ENCODE measurements around the gene NKX1-1.

Gene NKX1-1

DNA sequence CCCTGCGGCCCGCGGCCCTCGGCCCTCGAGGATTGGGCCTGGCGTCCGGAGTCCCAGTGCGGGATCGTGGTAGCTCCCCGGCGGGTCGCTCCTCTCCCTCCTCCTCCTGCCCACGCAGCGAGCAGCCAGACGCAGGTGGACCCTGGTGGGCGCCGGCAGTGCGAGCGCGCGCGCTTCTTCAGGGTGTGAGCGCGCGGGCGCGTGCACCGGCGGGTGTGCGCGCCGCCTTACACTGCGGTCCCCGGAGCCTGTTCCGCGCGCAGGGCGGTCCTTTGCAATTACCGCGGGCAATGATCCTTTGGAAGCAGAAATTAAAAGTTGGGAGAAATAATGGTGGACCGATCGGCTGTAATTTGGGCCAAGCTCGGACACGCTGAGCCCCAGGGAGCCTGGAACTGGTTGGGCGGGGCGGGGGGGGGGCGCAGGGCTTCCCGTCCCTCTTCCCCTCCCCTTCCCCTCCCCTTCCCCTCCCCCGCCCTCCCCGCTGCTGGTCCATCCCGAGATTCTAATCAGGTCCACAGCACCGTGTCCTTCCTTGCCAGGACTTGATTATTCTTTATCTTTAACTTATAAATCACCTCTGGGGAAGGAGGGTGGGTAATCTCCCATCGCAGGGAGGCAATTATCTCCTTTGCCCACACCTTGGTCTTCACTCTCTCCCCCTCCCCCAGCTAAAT, 1.6 kb upstream of the NKX1-1 start:
- Histone ChIP-seq H3K36me3 (ENCODE audit: control insufficient read depth, insufficient read depth, low read length) (no peaks in the 10 kb centered on the region), H3K9ac (ENCODE audit: low read depth, low read length) (no peak overlapping the region), H3K4me3 (ENCODE audit: low read depth, low read length) (peak overlapping the region; percentile 32), H3K9me3 (ENCODE audit: control insufficient read depth, insufficient read depth, low read length) (no peaks in the 10 kb centered on the region), H3K4me1 (ENCODE audit: control insufficient read depth, insufficient read depth, low read length) (no peaks in the 10 kb centered on the region), H3K27me3 (ENCODE audit: control insufficient read depth, insufficient read depth, low read length) (peaks cover 89% of the 10 kb centered on the region)

DNA sequence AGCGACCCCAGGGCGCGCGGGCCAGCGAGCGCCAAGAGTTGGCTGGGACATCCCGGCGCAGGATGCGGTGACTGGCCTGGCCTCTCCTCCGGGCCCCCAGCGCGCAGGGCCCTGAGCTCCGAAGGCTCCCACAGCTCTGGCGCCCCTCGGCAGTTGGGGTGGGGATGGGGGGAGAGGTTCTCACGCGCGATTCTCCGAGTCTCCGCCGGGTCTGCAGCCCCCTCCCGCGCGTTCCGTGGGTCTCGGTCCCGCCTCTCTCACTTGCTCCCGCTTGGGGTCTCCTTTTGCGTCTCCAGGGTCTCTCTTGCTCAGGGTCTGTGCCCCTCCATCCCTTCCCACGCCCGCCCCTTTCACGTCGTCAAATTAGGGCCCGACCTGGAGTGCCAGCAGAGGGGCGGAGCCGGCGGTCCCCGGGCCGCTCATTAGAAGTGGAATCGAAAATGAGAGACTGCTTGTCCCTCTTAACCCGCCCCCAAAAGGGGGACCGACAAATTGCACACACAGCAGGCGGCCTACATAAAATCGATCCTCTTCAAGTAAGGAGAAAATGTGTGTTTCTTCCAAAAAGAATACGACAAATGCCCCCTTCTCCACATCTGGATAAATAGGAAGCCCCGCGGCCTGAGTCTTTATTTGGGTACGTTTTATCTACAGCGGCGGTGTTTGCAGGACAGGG, 877 bp upstream of the NKX1-1 start:
- Histone ChIP-seq H3K4me3 (ENCODE audit: low read depth, low read length) (peak overlapping the region; percentile 32), H3K27me3 (ENCODE audit: control insufficient read depth, insufficient read depth, low read length) (peaks cover 86% of the 10 kb centered on the region), H3K36me3 (ENCODE audit: control insufficient read depth, insufficient read depth, low read length) (no peaks in the 10 kb centered on the region), H3K9me3 (ENCODE audit: control insufficient read depth, insufficient read depth, low read length) (no peaks in the 10 kb centered on the region), H3K9ac (ENCODE audit: low read depth, low read length) (no peak overlapping the region), H3K4me1 (ENCODE audit: control insufficient read depth, insufficient read depth, low read length) (no peaks in the 10 kb centered on the region)

DNA sequence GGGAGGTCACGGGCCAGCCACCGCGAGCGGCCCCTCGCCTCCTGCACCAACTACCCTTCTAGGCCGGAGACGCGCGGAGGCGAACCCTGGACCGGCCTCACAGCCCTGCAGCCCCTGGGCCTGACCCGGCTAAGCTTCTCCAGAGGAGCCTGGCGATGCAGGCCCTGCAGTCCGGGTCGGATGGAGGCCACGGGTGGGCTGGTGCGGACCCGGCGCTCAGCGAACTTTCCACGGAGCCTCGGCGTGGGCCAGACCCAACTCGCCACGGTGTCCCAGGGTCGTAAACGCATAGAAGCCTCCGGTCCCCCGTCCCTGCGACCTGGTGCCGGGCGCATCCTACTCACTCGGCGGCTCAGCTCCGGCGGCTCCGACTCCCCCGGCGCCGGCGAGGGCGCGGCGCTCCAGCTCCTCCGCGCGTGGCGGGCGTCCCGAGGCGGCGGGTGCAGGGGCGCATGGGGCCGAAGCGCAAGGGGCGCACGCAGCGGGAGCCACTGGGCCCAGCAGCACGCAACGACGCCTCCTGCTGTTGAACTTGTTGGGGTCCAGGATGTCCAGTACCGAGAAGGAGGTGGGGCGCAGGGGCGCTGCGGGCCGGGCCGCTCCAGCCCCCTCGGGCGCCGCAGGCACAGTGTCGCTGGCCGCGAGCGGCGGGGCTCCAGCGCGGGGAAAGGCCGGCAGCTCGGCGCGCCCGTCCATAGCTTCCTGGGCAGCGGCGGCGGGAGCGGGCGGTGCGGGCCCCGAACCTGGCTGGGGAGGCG, 427 bp downstream of the NKX1-1 start:
- peaks cover 83% of the 10 kb centered on the region for H3K27me3 ChIP-seq (ENCODE audit: control insufficient read depth, insufficient read depth, low read length)
- no peaks in the 10 kb centered on the region for H3K9me3 ChIP-seq (ENCODE audit: control insufficient read depth, insufficient read depth, low read length)
- no peak overlapping the region for H3K4me3 ChIP-seq (ENCODE audit: low read depth, low read length)
- no peak overlapping the region for H3K9ac ChIP-seq (ENCODE audit: low read depth, low read length)
- H3K36me3 ChIP-seq (ENCODE audit: control insufficient read depth, insufficient read depth, low read length), result no peaks in the 10 kb centered on the region
- H3K4me1 ChIP-seq (ENCODE audit: control insufficient read depth, insufficient read depth, low read length), result no peaks in the 10 kb centered on the region

DNA sequence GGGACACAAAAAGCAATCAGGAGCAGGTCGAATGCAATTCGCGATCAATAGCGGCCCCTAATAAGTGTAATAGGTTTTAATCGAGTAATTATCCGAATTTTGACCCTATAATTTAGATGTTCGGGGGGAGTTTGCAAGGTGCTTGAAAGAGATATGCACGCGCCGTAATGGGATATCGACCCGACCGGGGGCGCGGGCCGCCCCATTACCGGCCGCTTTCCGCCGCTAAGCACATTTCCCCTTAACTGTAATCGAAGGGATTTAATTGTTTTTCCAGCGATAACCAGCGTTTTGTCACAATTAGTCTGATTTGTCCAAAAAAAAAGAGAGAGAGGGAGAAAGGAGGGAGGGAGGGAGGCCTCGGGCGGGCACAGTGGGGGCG, 997 bp downstream of the NKX1-1 start:
- no peaks in the 10 kb centered on the region for H3K36me3 ChIP-seq (ENCODE audit: control insufficient read depth, insufficient read depth, low read length)
- H3K4me3 ChIP-seq (ENCODE audit: low read depth, low read length), result no peak overlapping the region
- peaks cover 82% of the 10 kb centered on the region for H3K27me3 ChIP-seq (ENCODE audit: control insufficient read depth, insufficient read depth, low read length)
- no peak overlapping the region for H3K9ac ChIP-seq (ENCODE audit: low read depth, low read length)
- H3K4me1 ChIP-seq (ENCODE audit: control insufficient read depth, insufficient read depth, low read length), result no peaks in the 10 kb centered on the region
- H3K9me3 ChIP-seq (ENCODE audit: control insufficient read depth, insufficient read depth, low read length), result no peaks in the 10 kb centered on the region

DNA sequence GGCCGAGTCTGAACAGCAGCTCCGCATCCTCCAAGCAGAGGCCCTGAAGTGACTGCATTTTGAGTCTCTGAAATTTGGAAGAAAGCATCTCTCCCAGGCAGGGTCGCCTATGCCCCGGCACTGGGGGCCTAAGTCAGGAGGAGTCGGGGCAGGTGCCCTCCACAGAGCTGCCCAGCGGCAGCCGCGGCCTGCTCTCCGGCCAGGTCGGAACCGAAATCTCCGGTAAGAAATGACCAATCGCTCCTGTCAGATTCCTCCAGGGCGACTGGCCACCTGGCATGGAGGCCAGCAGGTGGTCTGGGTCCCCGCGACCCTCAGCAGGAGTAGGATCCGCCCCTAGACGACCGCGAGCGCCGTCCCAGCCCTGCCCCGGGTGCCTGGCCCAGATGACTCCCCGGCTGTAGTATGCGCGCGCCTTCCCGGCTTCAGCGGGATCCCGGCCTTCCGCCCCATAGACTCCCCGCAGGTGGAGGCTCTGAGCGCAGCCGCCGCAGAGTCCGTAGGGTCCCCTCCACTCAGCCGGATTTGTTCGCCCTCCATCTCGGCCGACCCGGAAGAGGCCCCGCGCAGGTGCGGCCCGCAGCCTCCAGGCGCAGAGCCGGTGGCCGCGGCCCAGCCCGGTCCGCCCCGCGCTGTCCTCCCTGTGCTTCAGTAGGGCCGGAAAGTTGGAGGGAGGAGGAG, 1.5 kb downstream of the NKX1-1 start:
- Histone ChIP-seq H3K36me3 (ENCODE audit: control insufficient read depth, insufficient read depth, low read length) (no peaks in the 10 kb centered on the region), H3K27me3 (ENCODE audit: control insufficient read depth, insufficient read depth, low read length) (peaks cover 77% of the 10 kb centered on the region), H3K9ac (ENCODE audit: low read depth, low read length) (no peak overlapping the region), H3K4me3 (ENCODE audit: low read depth, low read length) (no peak overlapping the region), H3K4me1 (ENCODE audit: control insufficient read depth, insufficient read depth, low read length) (no peaks in the 10 kb centered on the region), H3K9me3 (ENCODE audit: control insufficient read depth, insufficient read depth, low read length) (no peaks in the 10 kb centered on the region)

DNA sequence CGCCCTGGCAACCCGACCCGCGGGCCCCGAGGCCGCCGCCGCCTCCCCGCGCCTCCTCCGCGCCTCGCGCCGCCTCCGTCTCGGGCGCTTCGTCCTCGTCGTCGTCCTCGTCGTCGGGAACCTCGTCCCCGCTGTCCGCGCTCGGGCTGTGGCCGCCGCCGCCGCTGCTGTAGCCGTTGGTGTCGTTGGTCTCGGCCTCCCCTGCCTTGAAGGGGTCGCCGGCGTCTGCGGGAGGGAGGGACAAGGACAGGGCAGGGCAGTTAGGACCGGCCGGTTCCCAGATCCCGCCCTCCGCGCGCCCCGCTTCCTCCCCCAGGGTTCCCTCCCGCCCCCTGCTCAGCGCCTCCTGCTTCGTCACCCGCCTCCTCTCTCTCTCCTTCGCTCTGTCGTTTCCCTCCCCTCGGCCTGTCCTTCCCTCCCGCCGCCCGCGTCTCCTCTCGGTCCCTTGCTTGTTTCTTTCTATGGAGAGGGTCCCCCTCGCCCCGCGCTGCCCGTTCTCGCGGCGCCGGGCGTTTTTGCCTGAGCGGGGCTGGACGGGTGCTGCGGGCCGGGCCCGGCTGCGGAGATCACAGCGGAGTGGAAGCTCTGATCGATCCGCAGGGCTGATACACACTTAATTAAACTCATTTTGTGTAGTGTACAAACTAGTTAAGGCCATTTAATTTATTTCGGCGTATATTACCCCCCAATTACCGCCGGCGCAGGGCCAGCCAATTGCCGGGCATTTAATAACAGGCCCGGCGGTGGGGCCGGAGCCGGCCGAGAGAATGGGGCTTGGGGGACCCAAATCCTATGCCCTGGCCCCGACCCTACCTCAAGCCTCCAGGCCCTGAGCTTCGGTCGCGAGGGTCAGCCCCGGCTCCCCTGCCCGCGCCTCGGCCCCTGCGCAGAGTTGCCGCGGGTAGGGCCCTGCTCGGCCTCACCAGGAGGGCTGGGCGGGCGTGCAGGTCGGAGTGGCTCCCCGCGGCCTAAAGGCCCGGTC, 2.4 kb downstream of the NKX1-1 start:
- Histone ChIP-seq H3K4me3 (ENCODE audit: low read depth, low read length) (no peak overlapping the region), H3K4me1 (ENCODE audit: control insufficient read depth, insufficient read depth, low read length) (no peaks in the 10 kb centered on the region), H3K9ac (ENCODE audit: low read depth, low read length) (no peak overlapping the region), H3K36me3 (ENCODE audit: control insufficient read depth, insufficient read depth, low read length) (no peaks in the 10 kb centered on the region), H3K9me3 (ENCODE audit: control insufficient read depth, insufficient read depth, low read length) (no peaks in the 10 kb centered on the region), H3K27me3 (ENCODE audit: control insufficient read depth, insufficient read depth, low read length) (peaks cover 68% of the 10 kb centered on the region)

DNA sequence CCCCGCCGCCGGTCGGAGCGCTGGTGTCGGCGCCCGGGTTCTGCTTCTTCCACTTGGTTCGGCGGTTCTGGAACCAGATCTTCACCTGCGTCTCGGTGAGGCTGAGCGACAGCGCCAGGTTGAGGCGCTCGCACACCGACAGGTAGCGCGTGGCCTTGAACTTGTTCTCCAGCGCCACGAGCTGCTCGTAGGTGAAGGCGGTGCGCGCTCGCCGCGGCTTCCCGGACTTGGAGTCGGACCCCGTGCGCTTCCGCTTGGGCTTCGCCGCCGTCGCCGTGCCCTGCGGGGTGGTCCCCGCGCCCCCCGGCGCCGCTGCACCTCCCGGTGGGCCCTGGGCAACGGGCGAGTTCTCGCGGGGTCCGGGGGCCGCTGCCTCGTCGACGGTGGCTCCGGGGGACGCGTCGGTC, 3.1 kb downstream of the NKX1-1 start:
- H3K9ac ChIP-seq (ENCODE audit: low read depth, low read length), result no peak overlapping the region
- H3K36me3 ChIP-seq (ENCODE audit: control insufficient read depth, insufficient read depth, low read length), result no peaks in the 10 kb centered on the region
- H3K4me3 ChIP-seq (ENCODE audit: low read depth, low read length), result peak overlapping the region; percentile 8
- H3K27me3 ChIP-seq (ENCODE audit: control insufficient read depth, insufficient read depth, low read length), result peaks cover 61% of the 10 kb centered on the region
- H3K9me3 ChIP-seq (ENCODE audit: control insufficient read depth, insufficient read depth, low read length), result no peaks in the 10 kb centered on the region
- H3K4me1 ChIP-seq (ENCODE audit: control insufficient read depth, insufficient read depth, low read length), result no peaks in the 10 kb centered on the region

DNA sequence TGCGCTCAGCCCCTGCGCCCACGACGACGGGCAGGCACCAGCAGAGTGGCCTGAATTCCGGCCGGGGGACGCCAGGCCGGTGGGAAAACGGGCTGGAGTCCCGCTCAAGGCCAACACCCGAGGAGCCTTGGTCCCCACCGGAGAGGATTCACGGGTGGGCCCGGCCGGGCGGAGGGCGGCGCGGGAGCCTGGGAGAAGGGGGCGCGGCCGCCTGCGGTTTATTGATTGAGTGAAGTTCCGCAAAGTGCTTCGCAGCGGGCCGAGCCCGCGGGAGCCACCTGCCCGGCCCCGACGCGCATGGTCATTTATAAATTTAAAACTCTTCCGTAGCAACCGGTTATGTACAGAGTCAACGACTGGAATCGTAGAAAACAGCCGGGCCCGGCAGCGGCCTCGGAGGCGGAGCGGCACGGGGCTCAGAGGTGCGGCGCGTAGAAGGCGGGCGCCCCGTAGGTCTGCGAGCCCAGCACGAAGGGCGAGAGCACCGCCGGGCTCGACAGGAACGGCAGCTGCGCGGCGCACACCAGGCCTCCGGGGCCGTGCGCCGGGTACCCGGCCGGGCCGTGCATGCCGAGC, 3.6 kb downstream of the NKX1-1 start:
- Histone ChIP-seq H3K4me1 (ENCODE audit: control insufficient read depth, insufficient read depth, low read length) (no peaks in the 10 kb centered on the region), H3K4me3 (ENCODE audit: low read depth, low read length) (no peak overlapping the region), H3K9ac (ENCODE audit: low read depth, low read length) (no peak overlapping the region), H3K36me3 (ENCODE audit: control insufficient read depth, insufficient read depth, low read length) (no peaks in the 10 kb centered on the region), H3K27me3 (ENCODE audit: control insufficient read depth, insufficient read depth, low read length) (peaks cover 57% of the 10 kb centered on the region), H3K9me3 (ENCODE audit: control insufficient read depth, insufficient read depth, low read length) (no peaks in the 10 kb centered on the region)

DNA sequence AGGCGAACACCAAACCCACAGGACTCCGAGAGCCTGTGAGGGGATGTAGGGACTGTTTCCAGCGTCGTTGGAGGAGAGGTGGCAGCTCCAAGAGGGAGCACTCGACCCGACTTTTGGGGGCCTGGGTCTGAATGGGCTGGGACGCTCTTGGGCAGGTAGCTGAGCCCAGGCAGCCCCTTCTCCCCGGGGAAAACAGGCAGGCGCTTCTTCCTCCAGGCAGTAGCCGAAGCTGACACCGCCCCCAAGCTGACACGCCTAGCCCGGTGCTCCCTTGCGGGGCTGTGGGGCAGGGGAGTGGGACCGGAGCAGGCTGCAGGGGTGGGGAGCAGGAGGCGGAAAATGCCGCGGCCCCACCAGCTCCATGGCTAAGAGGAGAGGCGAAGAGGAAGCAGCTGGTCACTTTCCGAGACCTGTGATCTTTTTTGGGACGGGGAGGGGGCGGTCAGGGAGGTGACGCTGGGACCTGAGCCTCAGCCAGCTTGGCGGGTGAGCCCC, 4.2 kb downstream of the NKX1-1 start:
- peaks cover 4% of the 10 kb centered on the region for H3K9me3 ChIP-seq (ENCODE audit: control insufficient read depth, insufficient read depth, low read length)
- no peak overlapping the region for H3K9ac ChIP-seq (ENCODE audit: low read depth, low read length)
- no peaks in the 10 kb centered on the region for H3K36me3 ChIP-seq (ENCODE audit: control insufficient read depth, insufficient read depth, low read length)
- H3K4me1 ChIP-seq (ENCODE audit: control insufficient read depth, insufficient read depth, low read length), result no peaks in the 10 kb centered on the region
- no peak overlapping the region for H3K4me3 ChIP-seq (ENCODE audit: low read depth, low read length)
- peaks cover 52% of the 10 kb centered on the region for H3K27me3 ChIP-seq (ENCODE audit: control insufficient read depth, insufficient read depth, low read length)

DNA sequence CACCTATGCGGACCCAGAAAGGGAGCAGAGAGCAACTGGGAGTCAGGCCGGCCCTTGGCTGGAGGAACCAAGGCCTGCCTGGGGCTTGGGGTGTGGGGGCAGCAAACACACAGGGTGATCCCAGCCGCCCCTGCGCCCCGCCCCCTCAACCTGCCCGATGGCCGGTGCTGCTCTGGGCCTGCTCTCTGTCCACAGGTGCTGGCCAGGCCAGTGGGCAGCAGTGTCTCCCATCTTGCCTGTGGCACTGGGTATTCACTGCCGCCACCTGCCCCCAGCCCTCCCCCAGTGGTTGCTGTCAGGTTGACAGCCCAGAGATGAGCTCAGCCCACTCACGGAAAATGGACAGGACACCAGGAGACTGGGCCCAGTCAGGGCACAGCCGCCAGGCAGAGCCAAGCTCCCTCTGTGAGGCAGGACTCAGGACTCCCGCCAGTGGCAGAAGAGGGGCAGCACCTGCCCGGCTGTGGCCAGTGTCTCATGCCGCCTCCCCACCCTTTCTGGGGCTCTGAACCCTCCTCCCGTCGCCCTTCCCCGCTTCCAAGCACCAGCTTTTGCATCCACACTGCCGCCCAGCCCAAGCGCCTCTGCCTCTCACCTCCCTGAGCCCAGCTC, 4.7 kb downstream of the NKX1-1 start:
- H3K9me3 ChIP-seq (ENCODE audit: control insufficient read depth, insufficient read depth, low read length), result peaks cover 8% of the 10 kb centered on the region
- H3K36me3 ChIP-seq (ENCODE audit: control insufficient read depth, insufficient read depth, low read length), result no peaks in the 10 kb centered on the region
- H3K9ac ChIP-seq (ENCODE audit: low read depth, low read length), result no peak overlapping the region
- peaks cover 46% of the 10 kb centered on the region for H3K27me3 ChIP-seq (ENCODE audit: control insufficient read depth, insufficient read depth, low read length)
- H3K4me3 ChIP-seq (ENCODE audit: low read depth, low read length), result no peak overlapping the region
- H3K4me1 ChIP-seq (ENCODE audit: control insufficient read depth, insufficient read depth, low read length), result no peaks in the 10 kb centered on the region
